Testis (tissue), 3 donors: ENCODE results near the gene IZUMO4. TPM values are rescaled to one million over a fixed set of nuclear protein-coding genes. Genes with fewer than 3 reads are reported as not detected.

ENCODE experiments used
- DNase-seq: peaks from one replicate; pipeline ENCODE4 v3.0.0-alpha.2; 2019
- H3K27ac ChIP-seq, 2 donors: fragments of 200-600 bp; sonication (generic); one replicate each; pipeline ENCODE4 v1.5.1; 2019
- H3K27me3 ChIP-seq: fragments of 200-600 bp; sonication (generic); one replicate; pipeline ENCODE4 v1.5.1; 2019
- H3K36me3 ChIP-seq: fragments of 200-600 bp; sonication (generic); one replicate; pipeline ENCODE4 v1.5.1; 2017; ENCODE audit warnings: low read depth; ENCODE audit errors: missing control alignments
- H3K4me1 ChIP-seq: fragments of 200-600 bp; sonication (generic); one replicate; pipeline ENCODE4 v1.5.1; 2019
- H3K4me3 ChIP-seq, 2 donors: fragments of 200-600 bp; sonication (generic); one replicate each; pipeline ENCODE4 v1.5.1; 2017 to 2019
- H3K9me3 ChIP-seq: fragments of 200-600 bp; sonication (generic); one replicate; pipeline ENCODE4 v1.5.1; 2017
- POLR2A ChIP-seq: fragments of 450-650 bp; IDR thresholded peaks from one replicate; pipeline ENCODE4 v1.6.1; 2017; ENCODE audit warnings: antibody characterized with exemption, mild to moderate bottlenecking, moderate library complexity
- WGBS, 2 donors: methylation state at CpG; one replicate each; pipeline ENCODE4 v1.1.5; 2018; 5-methylcytosine and 5-hydroxymethylcytosine counted together
- intact Hi-C: fragments of 100-400 bp; cut with DNase I; formaldehyde crosslinking; loops from one replicate; pipeline ENCODE4 v1.15.1; 2023; ENCODE audit warnings: low total_unique reads
- polyA plus RNA-seq: library from polyadenylated mRNA; stranded (reverse); fragments of 350-450 nt; fragmentation: Illumina TruSeq; extraction: RNeasy Lipid Tissue Mini Kit (QIAGEN cat#74804); gene quantifications from one replicate; pipeline ENCODE4 v1.2.3, GENCODE V29; 2014; ENCODE audit warnings: low read depth, low replicate concordance; ENCODE audit not compliant: insufficient read depth
- total RNA-seq, 2 donors: library from RNA; depleted of rRNA; stranded (reverse); fragments of >200 nt; gene quantifications; one replicate each; pipeline ENCODE4 v1.2.3, GENCODE V29; 2016
- TF ChIP-seq, protein P1 (sequence below), 3 experiments: fragments of 450-650 bp in 2 of 3; fragments of 200-600 bp in 1 of 3; sonication (generic) in 1 of 3; IDR thresholded peaks; one replicate each; pipeline ENCODE4 v1.5.1; 2016 to 2019; ENCODE audit warnings: antibody characterized with exemption in 3 of 3, mild to moderate bottlenecking in 2 of 3, moderate library complexity in 1 of 3

IZUMO4 gene
- total and polyA plus RNA-seq, 3 donors from 2014 or later: 208 to 796 (median 276) TPM

DNA sequence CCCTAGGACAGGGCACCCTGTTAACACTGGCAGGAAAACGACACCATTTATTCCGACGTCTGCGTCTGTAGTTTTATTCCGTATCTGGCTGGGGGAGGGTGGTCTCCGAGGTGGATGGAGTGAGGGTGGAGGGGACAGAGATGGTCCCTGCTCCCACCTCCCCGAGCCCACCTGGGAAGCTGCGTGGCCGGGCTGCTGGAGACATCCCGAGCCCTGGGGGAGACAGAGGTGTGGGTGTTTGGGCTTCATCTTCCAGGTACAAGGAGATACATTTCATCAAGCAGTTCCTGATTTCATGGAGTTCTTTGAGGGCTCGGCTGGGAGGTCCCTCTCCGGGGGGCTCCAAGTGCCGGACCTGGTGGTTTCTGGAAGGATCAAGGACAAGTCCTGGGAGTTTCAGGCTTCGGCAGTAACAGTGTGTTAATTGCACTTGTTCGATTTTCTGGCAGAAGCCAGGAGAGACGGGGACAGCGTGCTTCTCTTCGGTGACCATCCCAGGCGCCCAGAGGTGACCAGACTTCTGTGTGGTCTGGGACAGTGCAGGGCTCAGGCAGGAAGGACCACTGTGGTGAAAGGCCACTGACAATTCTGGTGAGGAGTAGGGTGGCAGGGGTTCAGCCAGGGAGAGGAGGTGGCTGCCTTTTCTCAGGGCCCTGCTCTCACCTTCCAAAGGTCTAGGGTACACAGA, 25.6 kb upstream of the IZUMO4 start:
- peak overlapping the region; percentile 64 to 71 for H3K27ac ChIP-seq
- intact Hi-C loops: loop anchor here (10.0 kb wide), 1 partner anchor 46 kb away; no protein-coding TSS in a partner anchor
- H3K4me1 ChIP-seq: peaks cover 23% of the 10 kb centered on the region
- H3K4me3 ChIP-seq: no peak overlapping the region
- TF ChIP-seq POLR2A: no peak
- TF ChIP-seq, protein P1, sequence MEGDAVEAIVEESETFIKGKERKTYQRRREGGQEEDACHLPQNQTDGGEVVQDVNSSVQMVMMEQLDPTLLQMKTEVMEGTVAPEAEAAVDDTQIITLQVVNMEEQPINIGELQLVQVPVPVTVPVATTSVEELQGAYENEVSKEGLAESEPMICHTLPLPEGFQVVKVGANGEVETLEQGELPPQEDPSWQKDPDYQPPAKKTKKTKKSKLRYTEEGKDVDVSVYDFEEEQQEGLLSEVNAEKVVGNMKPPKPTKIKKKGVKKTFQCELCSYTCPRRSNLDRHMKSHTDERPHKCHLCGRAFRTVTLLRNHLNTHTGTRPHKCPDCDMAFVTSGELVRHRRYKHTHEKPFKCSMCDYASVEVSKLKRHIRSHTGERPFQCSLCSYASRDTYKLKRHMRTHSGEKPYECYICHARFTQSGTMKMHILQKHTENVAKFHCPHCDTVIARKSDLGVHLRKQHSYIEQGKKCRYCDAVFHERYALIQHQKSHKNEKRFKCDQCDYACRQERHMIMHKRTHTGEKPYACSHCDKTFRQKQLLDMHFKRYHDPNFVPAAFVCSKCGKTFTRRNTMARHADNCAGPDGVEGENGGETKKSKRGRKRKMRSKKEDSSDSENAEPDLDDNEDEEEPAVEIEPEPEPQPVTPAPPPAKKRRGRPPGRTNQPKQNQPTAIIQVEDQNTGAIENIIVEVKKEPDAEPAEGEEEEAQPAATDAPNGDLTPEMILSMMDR (IDR thresholded peaks at IDR 0.05): no peak
- H3K9me3 ChIP-seq: no peaks in the 10 kb centered on the region
- H3K36me3 ChIP-seq: no peaks in the 10 kb centered on the region
- no peaks in the 10 kb centered on the region for H3K27me3 ChIP-seq
- WGBS, 2 donors: 54 to 69% methylated on average over 16 to 19 of the region's 19 CpGs
- DNase-seq: no peak

DNA sequence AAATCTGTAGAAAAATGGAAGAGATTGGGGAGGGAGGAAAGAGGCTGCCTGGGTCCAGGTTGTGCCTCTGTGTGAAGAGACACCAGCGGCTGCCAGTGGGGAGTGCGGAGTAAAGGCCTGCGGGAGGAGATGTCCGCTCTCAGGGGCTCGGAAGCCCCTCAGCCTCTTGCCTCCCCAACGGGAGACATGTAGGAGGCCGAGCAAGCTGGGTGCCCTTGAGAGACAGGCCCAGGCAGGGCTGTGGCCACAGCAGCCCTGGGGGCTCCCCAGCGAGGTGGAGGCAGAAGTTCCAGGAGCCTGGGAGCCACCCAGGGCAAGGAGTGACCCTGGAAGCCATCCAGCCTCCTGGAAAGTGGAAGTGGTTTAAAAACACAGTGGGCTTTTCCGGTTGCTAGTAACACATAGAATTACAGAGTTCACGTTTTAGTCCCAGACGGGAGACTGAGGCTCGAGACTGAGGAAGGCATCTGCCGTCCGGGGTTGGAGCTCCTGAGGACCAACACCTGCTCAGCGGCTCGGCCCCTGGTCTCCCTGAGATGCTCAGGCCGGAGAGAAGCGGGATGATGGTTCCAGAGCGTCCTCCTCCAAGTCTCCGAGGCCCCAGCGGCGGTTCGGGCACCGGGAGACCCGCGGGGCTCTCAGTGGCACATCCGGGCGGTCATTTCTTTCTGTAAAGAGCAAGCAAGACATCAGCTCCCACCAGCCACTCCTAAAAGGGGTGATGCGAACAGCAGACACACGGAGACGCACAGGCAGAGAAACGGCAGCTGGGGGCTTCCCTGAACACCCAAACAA, 23.8 kb upstream of the IZUMO4 start:
- TF ChIP-seq POLR2A: no peak
- TF ChIP-seq, protein P1 (IDR thresholded peaks at IDR 0.05): no peak
- Histone ChIP-seq H3K4me1 (peaks cover 23% of the 10 kb centered on the region), H3K9me3 (no peaks in the 10 kb centered on the region), H3K4me3 (no peak overlapping the region), H3K36me3 (no peaks in the 10 kb centered on the region), H3K27me3 (no peaks in the 10 kb centered on the region), H3K27ac (no peak overlapping the region)
- DNase-seq: no peak
- WGBS, 2 donors: 91% methylated on average over 22 to 32 of the region's 32 CpGs
- intact Hi-C loops: loop anchor here (10.0 kb wide), 1 partner anchor 48 kb away; no protein-coding TSS in a partner anchor

DNA sequence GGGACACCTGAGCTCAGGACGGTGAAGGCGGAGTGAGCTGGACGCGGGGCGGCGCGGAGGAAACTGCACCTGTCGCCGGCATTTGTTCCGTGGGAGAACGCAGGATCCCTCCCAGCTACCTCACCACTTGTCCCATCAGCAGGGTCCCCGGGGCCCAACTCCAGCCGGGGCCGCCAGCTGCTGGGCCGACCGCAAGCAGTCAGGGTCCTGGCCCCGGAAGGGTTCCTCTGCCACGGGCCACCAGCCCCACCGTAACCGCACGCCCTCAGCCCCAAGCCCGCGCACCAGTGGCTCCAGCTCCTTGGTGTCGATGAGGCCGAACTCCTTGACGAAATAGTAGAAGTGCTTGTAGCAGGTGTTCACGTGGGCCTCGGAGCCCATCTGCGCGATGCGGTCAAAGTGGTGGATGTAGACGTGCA, 20.2 kb upstream of the IZUMO4 start:
- no peak for DNase-seq
- TF ChIP-seq, protein P1 (IDR thresholded peaks at IDR 0.05): no peak
- no peak for TF ChIP-seq POLR2A
- Histone ChIP-seq H3K4me1 (peaks cover 4% of the 10 kb centered on the region), H3K27ac (no peak overlapping the region), H3K4me3 (no peak overlapping the region), H3K9me3 (no peaks in the 10 kb centered on the region), H3K27me3 (no peaks in the 10 kb centered on the region), H3K36me3 (no peaks in the 10 kb centered on the region)
- intact Hi-C loops: loop anchor here (10.0 kb wide), 1 partner anchor 52 kb away; no protein-coding TSS in a partner anchor
- WGBS, 2 donors: 81 to 83% methylated on average over 20 to 32 of the region's 32 CpGs

DNA sequence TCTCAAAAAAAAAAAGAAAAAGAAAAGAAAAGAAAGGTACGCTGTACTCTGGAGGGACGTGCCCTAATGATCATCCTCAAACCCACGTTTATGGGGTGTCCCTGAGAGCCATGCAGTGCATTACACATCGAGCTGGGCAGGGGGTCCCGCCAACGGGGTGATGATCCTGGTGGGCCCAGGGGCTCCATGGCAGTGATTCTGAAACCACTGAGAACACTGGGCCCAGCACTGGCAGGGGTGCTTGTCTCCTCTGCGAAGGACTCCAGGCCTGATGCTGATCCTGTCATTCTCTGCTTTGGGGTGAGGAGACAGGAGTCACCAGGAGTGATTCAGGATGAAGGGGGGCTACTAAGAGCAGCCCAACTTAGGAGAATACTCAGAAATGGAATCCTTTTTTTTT, 19.3 kb upstream of the IZUMO4 start:
- no peak for DNase-seq
- no peaks in the 10 kb centered on the region for H3K36me3 ChIP-seq

More for the DNA sequence above, 19.3 kb upstream of the IZUMO4 start:
- no peak for TF ChIP-seq POLR2A
- TF ChIP-seq, protein P1 (IDR thresholded peaks at IDR 0.05): no peak
- Histone ChIP-seq H3K4me1 (no peaks in the 10 kb centered on the region), H3K27me3 (no peaks in the 10 kb centered on the region), H3K9me3 (no peaks in the 10 kb centered on the region), H3K4me3 (no peak overlapping the region), H3K27ac (no peak overlapping the region)
- 84 to 94% methylated on average over 7 of the region's 7 CpGs for WGBS, 2 donors
- intact Hi-C loops: loop anchor here (10.0 kb wide), 1 partner anchor 53 kb away; no protein-coding TSS in a partner anchor
